ENCODE results near the gene MYLK3.
A peak's percentile ranks its signal among the peaks of the same experiment; 100 is the strongest.

The MYLK3 gene

GRCh38 chr16:46757339-46758050 is 9.4 kb upstream of the MYLK3 start:
- DNase-seq: peak; percentile 66

GRCh38 chr16:46756772-46757171 is 8.6 kb upstream of the MYLK3 start:
- DNase-seq: no peak

- no peak for DNase-seq
Observed at GRCh38 chr16:46753015-46753414, 4.9 kb upstream of the MYLK3 start.

GRCh38 chr16:46751381-46751780 is 3.2 kb upstream of the MYLK3 start:
- no peak for DNase-seq

GRCh38 chr16:46748775-46749705 is 896 bp upstream of the MYLK3 start:
- peak; percentile 46 for DNase-seq

- no peak for DNase-seq
Observed at GRCh38 chr16:46746821-46747776, 1.0 kb downstream of the MYLK3 start.

- no peak for DNase-seq
Observed at GRCh38 chr16:46745617-46746016, 2.5 kb downstream of the MYLK3 start.

- no peak for DNase-seq
Observed at GRCh38 chr16:46743232-46743719, 4.9 kb downstream of the MYLK3 start.

GRCh38 chr16:46739934-46740333 is 8.2 kb downstream of the MYLK3 start:
- no peak for DNase-seq

GRCh38 chr16:46737621-46738214 is 10.4 kb downstream of the MYLK3 start:
- DNase-seq: no peak

GRCh38 chr16:46736695-46737094 is 11.4 kb downstream of the MYLK3 start:
- no peak for DNase-seq

- DNase-seq: no peak
Observed at GRCh38 chr16:46733319-46733830, 14.8 kb downstream of the MYLK3 start.

- DNase-seq: no peak
Observed at GRCh38 chr16:46732561-46732960, 15.6 kb downstream of the MYLK3 start.

GRCh38 chr16:46731691-46732555 is 16.2 kb downstream of the MYLK3 start:
- no peak for DNase-seq

GRCh38 chr16:46730801-46731690 is 17.1 kb downstream of the MYLK3 start:
- no peak for DNase-seq

- no peak for DNase-seq
Observed at GRCh38 chr16:46730126-46730525, 18.0 kb downstream of the MYLK3 start.

GRCh38 chr16:46729326-46729995 is 18.7 kb downstream of the MYLK3 start:
- DNase-seq: no peak

GRCh38 chr16:46728806-46729205 is 19.3 kb downstream of the MYLK3 start:
- DNase-seq: no peak

- DNase-seq: no peak
Observed at GRCh38 chr16:46727630-46728029, 20.5 kb downstream of the MYLK3 start.

All from DMS79 treated with DMSO at 0.1 percent for 48 hours (cell line).